ENCODE measurements around the gene GINS3.

Gene GINS3

DNA sequence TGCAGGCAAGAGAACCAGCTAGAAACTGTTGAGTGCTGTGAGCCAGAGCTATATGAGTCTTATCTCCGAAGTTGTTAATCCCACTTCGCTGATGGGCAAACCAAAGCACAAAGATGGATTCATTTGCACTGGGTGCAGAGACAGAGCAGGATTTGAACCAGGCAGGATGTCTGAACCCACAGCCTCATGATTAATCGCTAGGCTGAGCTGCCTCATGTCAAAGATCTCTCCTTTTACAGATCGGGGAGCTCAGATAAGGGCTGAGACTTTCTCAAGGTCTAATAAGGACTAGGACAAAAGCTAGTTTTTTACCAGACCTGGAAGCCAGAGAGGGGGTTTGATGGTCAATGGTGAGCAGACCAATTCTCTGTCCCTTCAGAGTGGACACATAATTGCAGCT lies 51.5 kb downstream of the GINS3 start:
- Histone ChIP-seq H3K79me2 (ENCODE audit: control insufficient read depth, insufficient read depth, low read length) (no peaks in the 10 kb centered on the region), H3K23ac (ENCODE audit: low read length) (no peak overlapping the region), H3K4me2 (ENCODE audit: low read length) (no peak overlapping the region), H3K36me3 (ENCODE audit: control insufficient read depth, insufficient read depth, low read length) (no peaks in the 10 kb centered on the region), H3K27ac (ENCODE audit: low read depth, low read length) (no peak overlapping the region), H3K56ac (ENCODE audit: low read length) (no peak overlapping the region), H4K8ac (ENCODE audit: low read depth, low read length) (no peak overlapping the region), H3K18ac (ENCODE audit: low read length) (no peak overlapping the region), H3K4me1 (ENCODE audit: control insufficient read depth, low read depth, low read length) (no peaks in the 10 kb centered on the region), H3K9ac (ENCODE audit: low read length) (no peak overlapping the region), H3K79me1 (ENCODE audit: low read length) (no peaks in the 10 kb centered on the region), H2BK15ac (replicated peaks; ENCODE audit: low read depth) (no peak overlapping the region), H2AK5ac (ENCODE audit: low read length) (no peak overlapping the region), H2BK5ac (ENCODE audit: low read length) (no peak overlapping the region), H3K4me3 (ENCODE audit: low read length) (no peak overlapping the region), H3K27me3 (ENCODE audit: insufficient read depth, low read length, poor library complexity) (no peaks in the 10 kb centered on the region), H3K4ac (ENCODE audit: low read depth, low read length) (no peak overlapping the region), H4K5ac (ENCODE audit: low read length) (no peak overlapping the region), H2BK120ac (ENCODE audit: low read depth, low read length) (no peak overlapping the region)
- WGBS (ENCODE audit: extremely low coverage, insufficient coverage, low lambda C conversion rate): no CpG with 5 or more reads among the region's 4 CpGs
- no peak for DNase-seq

DNA sequence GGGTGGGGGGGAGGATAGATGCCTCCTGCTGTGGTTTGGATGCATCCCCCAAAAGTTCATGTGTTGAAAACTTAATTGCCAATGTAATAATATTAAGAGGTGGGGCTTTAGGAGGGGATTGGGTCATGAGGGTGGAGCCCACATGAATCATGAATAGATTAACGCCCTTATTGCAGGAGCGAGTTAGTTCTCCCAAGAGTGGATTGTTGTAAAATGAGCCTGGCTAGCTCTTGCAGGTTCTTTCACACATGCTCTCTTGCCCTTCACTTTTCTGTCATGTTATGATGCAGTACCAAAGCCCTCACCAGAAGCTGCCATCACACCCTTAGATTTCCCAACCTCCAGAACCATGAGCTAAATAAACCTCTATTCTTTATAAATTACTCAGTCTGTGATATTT lies 52.0 kb downstream of the GINS3 start:
- Histone ChIP-seq H3K56ac (ENCODE audit: low read length) (no peak overlapping the region), H3K79me2 (ENCODE audit: control insufficient read depth, insufficient read depth, low read length) (no peaks in the 10 kb centered on the region), H4K8ac (ENCODE audit: low read depth, low read length) (no peak overlapping the region), H3K4me2 (ENCODE audit: low read length) (no peak overlapping the region), H4K5ac (ENCODE audit: low read length) (no peak overlapping the region), H3K23ac (ENCODE audit: low read length) (no peak overlapping the region), H3K27ac (ENCODE audit: low read depth, low read length) (no peak overlapping the region), H2BK5ac (ENCODE audit: low read length) (no peak overlapping the region), H3K18ac (ENCODE audit: low read length) (no peak overlapping the region), H3K36me3 (ENCODE audit: control insufficient read depth, insufficient read depth, low read length) (no peaks in the 10 kb centered on the region), H3K4me3 (ENCODE audit: low read length) (no peak overlapping the region), H3K4ac (ENCODE audit: low read depth, low read length) (no peak overlapping the region), H3K9ac (ENCODE audit: low read length) (no peak overlapping the region), H3K4me1 (ENCODE audit: control insufficient read depth, low read depth, low read length) (no peaks in the 10 kb centered on the region), H2BK120ac (ENCODE audit: low read depth, low read length) (no peak overlapping the region), H2AK5ac (ENCODE audit: low read length) (no peak overlapping the region), H2BK15ac (replicated peaks; ENCODE audit: low read depth) (no peak overlapping the region), H3K27me3 (ENCODE audit: insufficient read depth, low read length, poor library complexity) (no peaks in the 10 kb centered on the region), H3K79me1 (ENCODE audit: low read length) (no peaks in the 10 kb centered on the region)
- no peak for DNase-seq
- no CpG with 5 or more reads among the region's 2 CpGs for WGBS (ENCODE audit: extremely low coverage, insufficient coverage, low lambda C conversion rate)

DNA sequence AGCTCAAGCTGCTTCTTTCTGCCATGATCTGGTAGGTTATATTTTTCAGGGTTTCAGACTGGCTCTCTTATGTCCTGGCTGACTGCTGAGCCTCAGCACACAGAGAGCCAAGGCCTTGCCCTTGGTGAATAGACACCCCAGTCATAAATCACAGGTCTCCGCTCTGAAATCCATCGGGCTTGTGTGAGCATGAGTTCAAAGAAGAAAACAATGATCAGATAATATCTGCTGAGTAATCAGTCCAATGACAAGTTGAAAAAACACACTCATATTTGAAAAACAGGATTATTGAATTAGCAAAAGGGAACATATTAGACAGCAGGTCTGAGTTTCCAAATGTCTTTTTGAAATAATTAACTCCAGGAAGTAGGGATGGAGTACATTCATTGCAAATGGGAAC lies 56.6 kb downstream of the GINS3 start:
- H4K8ac ChIP-seq (ENCODE audit: low read depth, low read length): no peak overlapping the region
- no peaks in the 10 kb centered on the region for H3K79me2 ChIP-seq (ENCODE audit: control insufficient read depth, insufficient read depth, low read length)
- no peak overlapping the region for H3K4ac ChIP-seq (ENCODE audit: low read depth, low read length)
- no peak overlapping the region for H3K23ac ChIP-seq (ENCODE audit: low read length)
- no peaks in the 10 kb centered on the region for H3K79me1 ChIP-seq (ENCODE audit: low read length)
- H3K27ac ChIP-seq (ENCODE audit: low read depth, low read length): no peak overlapping the region
- H3K36me3 ChIP-seq (ENCODE audit: control insufficient read depth, insufficient read depth, low read length): no peaks in the 10 kb centered on the region
- H3K4me1 ChIP-seq (ENCODE audit: control insufficient read depth, low read depth, low read length): no peaks in the 10 kb centered on the region
- H3K27me3 ChIP-seq (ENCODE audit: insufficient read depth, low read length, poor library complexity): no peaks in the 10 kb centered on the region
- no peak for DNase-seq
- H3K4me2 ChIP-seq (ENCODE audit: low read length): no peak overlapping the region
- WGBS (ENCODE audit: extremely low coverage, insufficient coverage, low lambda C conversion rate): no CpG with 5 or more reads among the region's 2 CpGs
- no peak overlapping the region for H2BK5ac ChIP-seq (ENCODE audit: low read length)
- no peak overlapping the region for H2AK5ac ChIP-seq (ENCODE audit: low read length)
- no peak overlapping the region for H3K4me3 ChIP-seq (ENCODE audit: low read length)
- H4K5ac ChIP-seq (ENCODE audit: low read length): no peak overlapping the region
- no peak overlapping the region for H3K56ac ChIP-seq (ENCODE audit: low read length)
- H3K18ac ChIP-seq (ENCODE audit: low read length): no peak overlapping the region
- no peak overlapping the region for H3K9ac ChIP-seq (ENCODE audit: low read length)
- H2BK120ac ChIP-seq (ENCODE audit: low read depth, low read length): no peak overlapping the region
- no peak overlapping the region for H2BK15ac ChIP-seq (replicated peaks; ENCODE audit: low read depth)

DNA sequence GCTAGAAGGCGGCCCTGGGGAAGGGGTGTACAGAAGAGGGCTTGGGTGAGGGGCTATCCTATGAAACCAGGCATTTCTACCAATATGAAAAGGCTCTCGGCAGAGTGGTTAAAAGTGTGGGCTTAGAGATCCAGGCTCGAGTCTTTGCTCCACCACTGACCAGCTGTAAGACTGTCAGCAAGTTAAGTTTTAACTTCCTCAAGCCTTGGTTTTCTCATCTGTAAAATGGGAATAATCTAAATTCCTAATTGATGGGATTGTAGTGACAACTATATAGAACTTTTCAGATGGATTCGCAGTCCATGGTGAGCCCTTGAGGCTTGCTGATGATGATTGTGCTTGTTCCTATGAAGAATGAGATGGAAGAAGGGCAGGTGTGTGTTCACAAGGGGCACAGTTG lies 57.0 kb downstream of the GINS3 start:
- no peak overlapping the region for H3K18ac ChIP-seq (ENCODE audit: low read length)
- H3K4me3 ChIP-seq (ENCODE audit: low read length): no peak overlapping the region
- no peak overlapping the region for H3K4me2 ChIP-seq (ENCODE audit: low read length)
- no peaks in the 10 kb centered on the region for H3K79me1 ChIP-seq (ENCODE audit: low read length)
- H3K27me3 ChIP-seq (ENCODE audit: insufficient read depth, low read length, poor library complexity): no peaks in the 10 kb centered on the region
- H2BK15ac ChIP-seq (replicated peaks; ENCODE audit: low read depth): no peak overlapping the region
- no CpG with 5 or more reads among the region's 4 CpGs for WGBS (ENCODE audit: extremely low coverage, insufficient coverage, low lambda C conversion rate)
- H2BK5ac ChIP-seq (ENCODE audit: low read length): no peak overlapping the region
- no peak overlapping the region for H3K9ac ChIP-seq (ENCODE audit: low read length)
- no peaks in the 10 kb centered on the region for H3K36me3 ChIP-seq (ENCODE audit: control insufficient read depth, insufficient read depth, low read length)
- H2AK5ac ChIP-seq (ENCODE audit: low read length): no peak overlapping the region
- no peaks in the 10 kb centered on the region for H3K79me2 ChIP-seq (ENCODE audit: control insufficient read depth, insufficient read depth, low read length)
- no peak overlapping the region for H3K56ac ChIP-seq (ENCODE audit: low read length)
- DNase-seq: no peak
- no peak overlapping the region for H3K4ac ChIP-seq (ENCODE audit: low read depth, low read length)
- no peak overlapping the region for H3K23ac ChIP-seq (ENCODE audit: low read length)
- H4K5ac ChIP-seq (ENCODE audit: low read length): no peak overlapping the region
- H3K27ac ChIP-seq (ENCODE audit: low read depth, low read length): no peak overlapping the region
- H3K4me1 ChIP-seq (ENCODE audit: control insufficient read depth, low read depth, low read length): no peaks in the 10 kb centered on the region
- H2BK120ac ChIP-seq (ENCODE audit: low read depth, low read length): no peak overlapping the region
- no peak overlapping the region for H4K8ac ChIP-seq (ENCODE audit: low read depth, low read length)

DNA sequence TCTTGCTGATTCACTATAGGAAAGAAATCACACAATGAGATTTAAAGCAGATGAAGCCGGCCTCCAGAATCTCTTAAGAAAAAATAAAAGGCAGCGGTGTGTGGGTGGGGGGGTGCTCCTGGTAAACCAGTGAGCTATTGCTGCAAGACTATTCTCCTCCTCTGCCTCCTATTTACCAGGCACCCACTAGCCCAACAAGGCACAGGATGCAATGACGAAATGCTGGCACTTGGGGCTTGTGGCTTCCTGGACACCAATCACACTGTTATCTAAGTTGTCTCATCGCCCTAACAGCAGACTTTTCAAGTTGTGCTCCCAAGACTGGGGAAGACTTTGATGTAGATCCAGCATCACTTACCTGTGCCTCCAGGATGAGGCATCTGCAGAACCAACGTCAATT lies 57.5 kb downstream of the GINS3 start:
- DNase-seq: no peak
- Histone ChIP-seq H4K8ac (ENCODE audit: low read depth, low read length) (no peak overlapping the region), H3K27me3 (ENCODE audit: insufficient read depth, low read length, poor library complexity) (no peaks in the 10 kb centered on the region), H3K4me1 (ENCODE audit: control insufficient read depth, low read depth, low read length) (no peaks in the 10 kb centered on the region), H3K79me2 (ENCODE audit: control insufficient read depth, insufficient read depth, low read length) (no peaks in the 10 kb centered on the region), H3K4ac (ENCODE audit: low read depth, low read length) (no peak overlapping the region), H3K56ac (ENCODE audit: low read length) (no peak overlapping the region), H2BK15ac (replicated peaks; ENCODE audit: low read depth) (no peak overlapping the region), H2BK5ac (ENCODE audit: low read length) (no peak overlapping the region), H2AK5ac (ENCODE audit: low read length) (no peak overlapping the region), H2BK120ac (ENCODE audit: low read depth, low read length) (no peak overlapping the region), H3K36me3 (ENCODE audit: control insufficient read depth, insufficient read depth, low read length) (no peaks in the 10 kb centered on the region), H4K5ac (ENCODE audit: low read length) (no peak overlapping the region), H3K23ac (ENCODE audit: low read length) (no peak overlapping the region), H3K9ac (ENCODE audit: low read length) (no peak overlapping the region), H3K4me3 (ENCODE audit: low read length) (no peak overlapping the region), H3K4me2 (ENCODE audit: low read length) (no peak overlapping the region), H3K18ac (ENCODE audit: low read length) (no peak overlapping the region), H3K27ac (ENCODE audit: low read depth, low read length) (no peak overlapping the region), H3K79me1 (ENCODE audit: low read length) (no peaks in the 10 kb centered on the region)
- no CpG with 5 or more reads among the region's 5 CpGs for WGBS (ENCODE audit: extremely low coverage, insufficient coverage, low lambda C conversion rate)

DNA sequence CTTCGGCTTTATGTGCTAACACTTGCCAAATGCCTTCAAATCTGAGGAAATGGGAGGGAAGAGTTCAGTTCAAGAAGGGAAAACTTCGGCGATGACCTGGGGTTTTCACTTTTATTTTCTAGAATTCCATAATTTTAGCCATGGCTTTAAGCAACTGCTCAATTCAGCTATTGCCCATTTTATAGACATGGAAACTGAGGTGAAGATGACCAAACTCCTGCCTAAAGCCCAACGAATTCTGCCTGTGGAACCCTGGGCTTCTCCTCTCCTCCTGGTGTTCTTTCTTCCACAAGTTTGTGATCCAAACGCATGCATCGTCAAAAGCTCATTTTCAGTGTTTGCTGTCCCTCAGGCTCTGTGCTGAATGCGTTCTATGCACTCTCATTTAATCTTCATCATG lies 58.3 kb downstream of the GINS3 start:
- no peak overlapping the region for H3K9ac ChIP-seq (ENCODE audit: low read length)
- H4K5ac ChIP-seq (ENCODE audit: low read length): no peak overlapping the region
- H3K4ac ChIP-seq (ENCODE audit: low read depth, low read length): no peak overlapping the region
- no peak overlapping the region for H3K4me3 ChIP-seq (ENCODE audit: low read length)
- H3K27me3 ChIP-seq (ENCODE audit: insufficient read depth, low read length, poor library complexity): no peaks in the 10 kb centered on the region
- H3K79me1 ChIP-seq (ENCODE audit: low read length): no peaks in the 10 kb centered on the region
- no peak overlapping the region for H2BK5ac ChIP-seq (ENCODE audit: low read length)
- H3K4me2 ChIP-seq (ENCODE audit: low read length): no peak overlapping the region
- no peak overlapping the region for H3K23ac ChIP-seq (ENCODE audit: low read length)
- no peak overlapping the region for H3K56ac ChIP-seq (ENCODE audit: low read length)
- no peaks in the 10 kb centered on the region for H3K36me3 ChIP-seq (ENCODE audit: control insufficient read depth, insufficient read depth, low read length)
- DNase-seq: no peak
- no peak overlapping the region for H3K18ac ChIP-seq (ENCODE audit: low read length)
- no peaks in the 10 kb centered on the region for H3K4me1 ChIP-seq (ENCODE audit: control insufficient read depth, low read depth, low read length)
- no peak overlapping the region for H4K8ac ChIP-seq (ENCODE audit: low read depth, low read length)
- H3K27ac ChIP-seq (ENCODE audit: low read depth, low read length): no peak overlapping the region
- no peaks in the 10 kb centered on the region for H3K79me2 ChIP-seq (ENCODE audit: control insufficient read depth, insufficient read depth, low read length)
- H2BK120ac ChIP-seq (ENCODE audit: low read depth, low read length): no peak overlapping the region
- no peak overlapping the region for H2BK15ac ChIP-seq (replicated peaks; ENCODE audit: low read depth)
- H2AK5ac ChIP-seq (ENCODE audit: low read length): no peak overlapping the region
- WGBS (ENCODE audit: extremely low coverage, insufficient coverage, low lambda C conversion rate): no CpG with 5 or more reads among the region's 7 CpGs

Data from mesendoderm (in vitro differentiated cells).